HG03095 (cell line): ENCODE data around the gene NLRP10.

ENCODE experiments used
- ATAC-seq: cut with Tn5 transposase; IDR thresholded peaks from one replicate; pipeline ENCODE4 v1.9.1; 2021; ENCODE audit warnings: moderate library complexity; ENCODE audit not compliant: unreplicated experiment

The NLRP10 gene

GRCh38 chr11:7974668-7975067, 9.4 kb upstream of the NLRP10 start:
- no peak for ATAC-seq

- ATAC-seq: no peak
These were observed 7.8 kb upstream of the NLRP10 start for GRCh38 chr11:7973011-7973410.

DNA sequence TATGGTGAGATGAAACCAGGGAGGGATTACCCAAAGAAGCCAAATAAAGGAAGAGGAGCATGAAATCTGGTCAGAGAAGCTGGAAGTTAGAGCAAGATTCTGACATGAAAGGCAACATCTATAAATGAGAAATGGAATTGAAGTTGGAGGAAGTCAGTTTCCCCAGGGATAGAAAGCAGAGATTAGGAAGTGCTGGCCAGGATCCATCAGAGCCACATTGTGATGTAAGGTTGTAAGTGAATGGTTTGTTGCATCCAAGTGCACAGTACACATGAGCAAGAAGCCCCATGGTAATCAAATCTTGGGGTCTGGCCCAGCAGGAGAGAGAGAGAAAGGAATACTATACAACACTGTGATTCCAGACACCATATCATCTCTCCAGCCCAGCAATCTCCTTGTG, 6.6 kb upstream of the NLRP10 start:
- ATAC-seq: no peak

- ATAC-seq: no peak
These were observed 4.8 kb upstream of the NLRP10 start for GRCh38 chr11:7969756-7970646.

- ATAC-seq: no peak
These were observed 3.4 kb upstream of the NLRP10 start for GRCh38 chr11:7968686-7969085.

DNA sequence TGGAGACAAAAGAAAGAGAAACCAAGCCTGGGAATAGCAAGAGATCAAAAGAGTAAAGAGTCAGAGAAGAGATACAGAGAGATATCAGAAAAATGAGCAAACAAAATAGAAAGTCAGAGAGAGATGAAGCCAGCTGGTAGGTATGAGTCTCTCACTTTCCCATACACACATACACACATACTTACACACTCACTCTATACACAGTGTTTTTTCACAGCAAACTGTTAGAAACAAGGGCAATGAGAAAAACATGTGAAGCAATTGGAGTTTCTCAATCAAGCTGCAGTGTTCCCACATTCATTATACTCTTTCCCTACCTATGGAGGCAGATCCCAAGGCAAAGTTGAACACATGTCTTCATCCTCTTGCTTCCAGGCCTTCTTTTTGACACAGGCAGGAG, 2.6 kb upstream of the NLRP10 start:
- no peak for ATAC-seq

DNA sequence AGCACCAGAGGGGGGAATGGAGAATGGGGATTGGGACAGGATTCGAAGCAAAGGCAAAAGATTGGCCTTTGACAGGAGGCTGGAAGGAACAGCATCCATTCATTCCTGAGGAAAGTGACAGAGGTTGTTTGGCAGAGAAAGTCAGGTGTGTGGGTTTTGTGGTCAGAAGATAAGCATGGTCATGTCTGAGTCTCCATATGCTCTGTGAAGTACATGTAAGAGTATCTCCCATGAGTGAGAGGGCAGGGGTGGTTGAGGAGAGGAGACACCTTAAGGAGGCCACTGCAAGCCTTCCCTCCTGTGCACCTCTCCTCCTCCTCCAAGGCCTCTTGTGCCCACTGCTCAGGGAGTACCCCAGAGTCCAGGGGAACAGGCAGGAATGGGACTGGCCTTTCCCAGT, 1.9 kb upstream of the NLRP10 start:
- no peak for ATAC-seq

DNA sequence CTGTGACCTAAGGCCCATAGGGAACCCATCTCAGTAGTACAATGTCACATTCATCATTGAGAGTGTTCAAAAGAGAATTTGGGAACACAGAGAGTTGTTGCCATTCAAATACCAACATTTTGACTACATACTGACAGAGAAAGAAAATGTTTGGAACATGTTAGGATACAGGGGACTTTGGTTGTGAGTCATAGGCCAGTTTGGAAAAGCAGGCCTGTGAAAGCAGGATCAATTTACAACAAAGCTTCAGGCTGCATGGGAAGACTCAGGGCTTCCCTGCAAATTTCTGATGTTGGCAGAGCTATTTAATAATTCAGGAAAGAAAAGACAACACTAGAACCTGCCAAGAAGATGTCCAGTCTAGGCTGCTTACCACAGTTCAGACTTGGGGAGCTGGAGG, 374 bp downstream of the NLRP10 start:
- ATAC-seq: no peak

- ATAC-seq: no peak
These were observed 986 bp downstream of the NLRP10 start for GRCh38 chr11:7964261-7964660.

DNA sequence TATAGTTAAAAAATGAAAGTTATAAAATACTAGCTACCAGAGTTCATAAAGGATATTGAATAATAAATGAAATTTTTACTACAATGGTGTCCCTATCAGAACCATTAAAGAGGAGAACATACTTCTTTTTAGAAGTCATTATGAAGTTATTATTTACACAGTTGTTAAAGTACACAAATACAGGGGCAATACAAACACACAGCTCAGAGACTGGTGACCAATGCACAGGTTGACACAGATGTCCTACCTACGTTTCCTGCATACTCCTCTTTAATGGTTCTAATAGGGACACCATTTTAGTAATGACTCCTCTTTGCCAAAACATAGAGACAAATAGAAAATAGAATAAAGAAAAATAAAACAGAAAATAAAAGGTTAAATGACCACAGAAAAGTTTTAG, 10.1 kb downstream of the NLRP10 start:
- no peak for ATAC-seq

DNA sequence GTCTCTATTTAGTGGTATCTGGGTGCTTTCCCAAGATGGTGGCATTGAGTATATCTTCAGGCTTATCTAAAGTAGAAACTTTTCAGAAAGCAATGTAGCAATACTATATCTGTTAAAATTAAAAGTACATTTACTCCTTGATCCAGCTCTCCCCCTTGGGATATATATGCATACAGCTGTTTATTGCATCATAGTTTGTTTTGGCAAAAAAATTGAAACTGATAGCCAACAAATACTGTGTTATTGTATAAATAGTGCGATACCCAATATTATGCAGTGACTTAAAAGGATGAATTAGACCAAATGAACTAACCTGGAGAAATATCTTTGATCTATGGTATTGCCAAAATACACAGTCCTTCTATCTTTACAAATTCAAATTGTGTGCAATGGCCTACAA, 15.3 kb downstream of the NLRP10 start:
- no peak for ATAC-seq

- no peak for ATAC-seq
These were observed 21.1 kb downstream of the NLRP10 start for GRCh38 chr11:7944123-7944522.

GRCh38 chr11:7941608-7942007, 23.6 kb downstream of the NLRP10 start, which contains the start of gene OR10A3:
Gene OR10A3, minus strand, starts transcription at chr11:7941708. Its CDS starts 2,188 bp downstream, at chr11:7939520.
- no peak for ATAC-seq

DNA sequence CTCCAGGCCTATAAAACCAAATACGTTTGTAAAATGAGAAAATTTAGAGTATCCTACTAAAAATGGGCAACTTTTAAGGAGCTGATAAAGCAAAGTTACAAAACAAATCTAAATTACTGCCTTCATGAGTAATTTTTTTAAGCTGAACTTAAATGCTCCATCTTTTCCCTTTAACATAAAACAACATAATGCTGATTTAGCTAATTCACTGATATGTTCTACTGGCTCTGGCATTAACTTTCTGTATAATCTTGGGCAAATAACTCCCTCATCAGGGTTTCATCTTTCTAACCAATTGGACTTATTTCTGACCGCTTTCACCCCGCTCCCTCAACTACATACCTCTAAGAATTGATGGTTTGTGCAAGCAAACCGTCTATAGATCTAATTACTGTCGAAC, 24.1 kb downstream of the NLRP10 start:
- no peak for ATAC-seq

DNA sequence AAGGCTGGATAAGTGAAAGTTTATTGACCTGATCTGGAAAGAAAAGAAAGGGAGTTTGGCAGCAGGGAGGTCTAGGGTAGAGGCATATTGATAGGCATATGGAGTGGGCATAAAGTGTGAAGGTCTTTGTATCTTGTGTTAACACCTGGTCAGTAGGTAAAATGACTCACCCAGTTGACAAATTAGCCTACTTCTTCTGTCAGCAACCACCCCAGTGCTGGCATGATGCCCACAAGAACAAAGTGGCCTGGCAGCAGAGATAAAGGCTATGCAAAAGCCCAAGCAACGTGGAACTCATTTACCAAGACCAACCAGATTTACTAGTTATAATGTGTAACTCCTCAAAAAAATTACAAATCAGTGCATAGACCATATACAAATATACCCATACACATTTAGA, 28.6 kb downstream of the NLRP10 start:
- ATAC-seq: no peak

DNA sequence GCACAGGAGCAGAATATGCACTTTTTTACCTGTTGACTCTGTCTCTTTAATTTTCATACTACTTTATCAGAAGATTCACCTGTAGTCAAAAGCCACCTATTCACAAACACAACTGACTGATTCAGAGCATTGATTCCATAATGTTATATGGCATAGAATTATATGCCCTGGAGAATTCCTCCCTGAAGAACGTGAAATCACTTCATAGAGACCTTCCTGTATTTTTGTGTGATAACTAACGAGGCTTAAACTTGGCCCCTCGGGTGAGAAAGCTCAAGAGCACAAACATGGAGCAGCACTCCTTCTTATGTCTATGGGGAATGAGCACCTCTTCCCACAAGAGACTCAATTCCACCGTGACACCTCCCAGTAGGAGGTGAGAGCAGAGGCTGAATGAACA, 34.1 kb downstream of the NLRP10 start, which contains the start of gene OR10A6:
OR10A6 (minus strand) TSS at position 101 of the 400 bp plus-strand sequence. CDS start 2,606 bp downstream, outside the sequence.
- ATAC-seq: no peak

GRCh38 chr11:7927635-7928034, 37.6 kb downstream of the NLRP10 start:
- ATAC-seq: no peak

GRCh38 chr11:7924536-7924935, 40.7 kb downstream of the NLRP10 start:
- ATAC-seq: no peak

DNA sequence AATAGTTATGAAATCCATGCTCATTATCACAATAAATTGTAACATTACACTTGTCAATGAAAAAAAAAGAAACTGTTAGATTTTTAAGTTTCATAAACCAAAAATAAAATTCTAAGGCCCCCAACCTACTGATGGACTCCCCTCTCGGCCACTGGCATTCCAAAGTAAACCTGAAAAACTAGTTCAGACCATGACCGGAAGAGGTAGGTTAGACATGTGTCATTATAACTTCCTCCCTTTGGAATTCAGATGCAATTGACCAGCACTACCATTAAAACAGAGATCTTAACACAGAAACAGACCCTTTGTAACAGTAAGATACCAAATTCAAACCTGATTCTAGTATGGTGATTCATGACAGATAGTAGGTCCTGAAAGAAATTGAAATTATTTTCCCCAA, 47.1 kb downstream of the NLRP10 start:
- no peak for ATAC-seq
